Transverse colon (tissue), 4 donors: ENCODE data around the gene WWP2.

ENCODE experiments used
- CTCF ChIP-seq, 5 experiments: fragments of 200-600 bp in 3 of 5; fragments of 450-650 bp in 2 of 5; sonication (generic) in 3 of 5; IDR thresholded peaks; 1 replicate in 2 of 5; 2 replicates in 3 of 5; pipeline ENCODE4 v1.5.1; 2016 to 2017; ENCODE audit warnings: antibody characterized with exemption in 5 of 5, inconsistent platforms in 3 of 5, mild to moderate bottlenecking in 2 of 5, moderate library complexity in 1 of 5
- POLR2A ChIP-seq: fragments of 450-650 bp; IDR thresholded peaks from one replicate; pipeline ENCODE4 v1.6.1; 2016; ENCODE audit warnings: antibody characterized with exemption, mild to moderate bottlenecking, moderate library complexity
- POLR2AphosphoS5 ChIP-seq, 3 donors: sonication (generic); formaldehyde crosslinking; IDR thresholded peaks; one replicate each; pipeline ENCODE4 v1.6.1; 2016; ENCODE audit warnings: antibody characterized with exemption in 3 of 3

DNA sequence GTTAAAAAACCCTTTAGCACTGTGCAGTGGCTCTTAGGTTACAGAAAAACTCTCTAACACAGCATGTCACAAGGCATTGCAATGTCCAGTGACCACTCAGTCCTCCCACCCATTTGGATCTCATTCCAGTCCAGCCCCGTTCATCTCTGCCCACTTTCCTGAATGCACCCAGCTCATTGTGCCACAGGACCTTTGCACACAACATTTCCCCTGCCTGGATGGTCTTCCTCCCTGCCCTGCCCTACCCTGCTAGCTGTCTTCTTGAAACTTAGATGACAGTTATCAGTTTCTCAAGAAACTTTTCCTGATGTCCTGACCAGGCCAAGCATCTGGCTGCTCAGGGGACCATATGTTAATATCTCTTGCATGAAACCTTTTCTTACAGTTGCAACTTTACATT is 67.2 kb downstream of the WWP2 start:
- no peak for TF ChIP-seq CTCF (IDR thresholded peaks at IDR 0.05)
- TF ChIP-seq POLR2AphosphoS5 (IDR thresholded peaks at IDR 0.05): no peak
- TF ChIP-seq POLR2A: no peak
